ENCODE data around the gene ESRRA. TPM values are rescaled to one million over a fixed set of nuclear protein-coding genes. Genes with fewer than 3 reads are reported as not detected.

Gene ESRRA
- total and polyA plus RNA-seq, 2 of the 8 experiments (the other 6 are each of a cell fraction or from before 2014, with no cell fraction given) = 18.2 to 37.0 TPM

DNA sequence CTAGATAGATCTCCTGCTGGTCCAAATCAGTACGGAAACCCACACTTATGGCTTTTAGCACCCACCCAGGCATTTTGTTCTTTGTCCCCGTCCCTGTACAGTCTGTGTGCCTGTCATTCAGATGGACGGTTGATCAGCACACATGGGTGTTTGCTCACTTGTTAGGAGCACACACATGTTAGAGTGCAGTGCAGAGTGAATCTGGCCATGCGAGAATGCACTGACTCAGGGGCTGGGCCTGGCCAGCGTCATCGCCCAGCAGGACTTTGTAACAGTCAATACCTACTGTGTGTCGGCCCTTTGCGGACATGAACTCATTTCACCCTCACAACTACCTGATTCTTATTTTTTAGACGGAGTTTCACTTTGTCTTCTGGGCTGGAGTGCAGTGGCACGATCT, 57.0 kb downstream of the ESRRA start:
- no peak overlapping the region for H3K18ac ChIP-seq (ENCODE audit: extremely low read depth, low read length)
- peaks cover 7% of the 10 kb centered on the region; the same call in 1 of the 2 replicates for H3K23me2 ChIP-seq (ENCODE audit: low read depth, low read length)
- H3K9ac ChIP-seq (replicated peaks in 1 of 4; ENCODE audit: extremely low read depth in 1 of 4, low read depth in 3 of 4, low read length in 3 of 4) = no peak overlapping the region
- FAIRE-seq = no peak
- no peak overlapping the region for H3K23ac ChIP-seq (ENCODE audit: insufficient read length)
- peaks cover 0 to 4% of the 10 kb centered on the region in 2 experiments for H4K20me1 ChIP-seq (replicated peaks in 1 of 2; ENCODE audit: control insufficient read depth in 1 of 2, insufficient read depth in 2 of 2, low read length in 2 of 2)
- H3K4me3 ChIP-seq (ENCODE audit: extremely low read depth in 1 of 4, insufficient read depth in 2 of 4, low read depth in 3 of 4, low read length in 4 of 4) = no peak overlapping the region
- no peak overlapping the region for H2BK120ac ChIP-seq (replicated peaks; ENCODE audit: low read depth, low read length)
- H3K27me3 ChIP-seq (replicated peaks in 1 of 4; ENCODE audit: control insufficient read depth in 3 of 4, extremely low read depth in 1 of 4, insufficient read depth in 3 of 4, low read length in 3 of 4) = no peaks in the 10 kb centered on the region
- H3K4me1 ChIP-seq (replicated peaks in 1 of 4; ENCODE audit: control insufficient read depth in 3 of 4, insufficient read depth in 4 of 4, low read length in 3 of 4) = peaks cover 0 to 25% (median 22%) of the 10 kb centered on the region in 4 experiments; a peak in 6 of 7 replicates
- CTCF ChIA-PET (ENCODE audit: partially characterized antibody) = interaction anchor here (1.4 kb wide), 1 partner anchor 58 kb away, joined by 4 read pairs; no protein-coding TSS in a partner anchor
- H4K8ac ChIP-seq (ENCODE audit: extremely low read depth, insufficient read depth, low read length) = no peak overlapping the region
- H3K79me1 ChIP-seq (ENCODE audit: low read depth, low read length) = no peaks in the 10 kb centered on the region; the same call in 1 of the 2 replicates
- H3K27ac ChIP-seq (ENCODE audit: low read depth, low read length) = no peak overlapping the region
- H2BK5ac ChIP-seq (ENCODE audit: low read depth, low read length) = no peak overlapping the region
- H3K79me2 ChIP-seq (ENCODE audit: control insufficient read depth in 1 of 2, insufficient read depth in 2 of 2, low read length in 2 of 2) = no peaks in the 10 kb centered on the region
- no peak overlapping the region for H4K91ac ChIP-seq (replicated peaks; ENCODE audit: insufficient read length, low read length)
- H3K56ac ChIP-seq (replicated peaks; ENCODE audit: insufficient read length, low read depth, low read length) = no peak overlapping the region
- WGBS, 2 experiments (ENCODE audit: extremely low coverage in 1 of 2, insufficient coverage in 1 of 2, insufficient read length in 1 of 2, insufficient replicate concordance in 2 of 2, low coverage in 1 of 2, low lambda C conversion rate in 2 of 2, missing lambda C conversion rate in 1 of 2) = 92% methylated on average over 10 of the region's 10 CpGs; no CpG with 5 or more reads in 1 of the 2 experiments
- H3K9me3 ChIP-seq (ENCODE audit: insufficient read depth in 2 of 2, low read depth in 1 of 2, low read length in 1 of 2) = no peaks in the 10 kb centered on the region
- no peak overlapping the region for H2AK5ac ChIP-seq (ENCODE audit: low read depth, low read length)
- H3K4ac ChIP-seq (replicated peaks; ENCODE audit: insufficient read length, low read depth, low read length) = no peak overlapping the region
- H2AFZ ChIP-seq (ENCODE audit: low read length) = no peak overlapping the region
- TF ChIP-seq JUND (IDR thresholded peaks at IDR 0.05; ENCODE audit: low read length) = no peak
- TF ChIP-seq TBP (IDR thresholded peaks at IDR 0.05; ENCODE audit: low read depth, low read length) = no peak
- TF ChIP-seq ZNF274 (IDR thresholded peaks at IDR 0.05; ENCODE audit: borderline replicate concordance, extremely low read depth, low read length) = no peak
- no peak for TF ChIP-seq POLR2AphosphoS5 (IDR thresholded peaks at IDR 0.05; ENCODE audit: low read depth, low read length)
- TF ChIP-seq SUZ12 (IDR thresholded peaks at IDR 0.05; ENCODE audit: low read length) = no peak
- no peak for TF ChIP-seq ASH2L (IDR thresholded peaks at IDR 0.05; ENCODE audit: low read length)
- TF ChIP-seq HDAC6 (IDR thresholded peaks at IDR 0.05; ENCODE audit: low read depth, low read length) = no peak
- TF ChIP-seq SP4 (IDR thresholded peaks at IDR 0.05; ENCODE audit: low read length) = no peak
- no peak for TF ChIP-seq CBX8 (IDR thresholded peaks at IDR 0.05; ENCODE audit: borderline replicate concordance, low read depth, low read length)
- H2BK12ac ChIP-seq (ENCODE audit: low read depth, low read length) = no peak overlapping the region
- no peak for DNase-seq (ENCODE audit: low read depth in 1 of 2, low spot score in 2 of 2)
- H4K5ac ChIP-seq (ENCODE audit: insufficient read length, low read depth, low read length) = no peak overlapping the region
- H3K4me2 ChIP-seq (ENCODE audit: insufficient read depth in 1 of 2, low read depth in 2 of 2, low read length in 2 of 2) = no peak overlapping the region
- no peak overlapping the region for H3K14ac ChIP-seq (ENCODE audit: insufficient read length)
- H3K36me3 ChIP-seq (ENCODE audit: control insufficient read depth in 2 of 4, insufficient read depth in 4 of 4, low read length in 3 of 4) = peaks cover 0 to 9% (median 3%) of the 10 kb centered on the region in 4 experiments; a peak in 4 of 8 replicates
- H2BK20ac ChIP-seq (ENCODE audit: low read length) = no peak overlapping the region
- POLR2A ChIA-PET (ENCODE audit: partially characterized antibody) = no interaction called here
- no peak overlapping the region for H2BK15ac ChIP-seq (ENCODE audit: low read length)
